HepG2 (cell line): ENCODE data around the gene KRTAP21-2. TPM values are rescaled to one million over a fixed set of nuclear protein-coding genes. Genes with fewer than 3 reads are reported as not detected.

Experiments used
- ATAC-seq: fragments of 200-7000 bp; cut with Tn5 transposase; 3 replicates; pipeline ENCODE4 v1.9.1; 2020; ENCODE audit warnings: mild to moderate bottlenecking, moderate library complexity
- Bru-seq: library from RNA; stranded (reverse); fragments of 400-500 nt; gene quantifications from one replicate; lab custom pipeline; 2021; lab: Mats Ljungman, UMichigan
- BruChase-seq, 2 experiments: library from RNA; stranded (reverse); fragments of 400-500 nt; gene quantifications; one replicate each; lab custom pipeline; 2021; lab: Mats Ljungman, UMichigan
- BruUV-seq: library from RNA; stranded (reverse); fragments of 400-500 nt; replicated peaks from 2 replicates; lab custom pipeline; 2021; lab: Mats Ljungman, UMichigan
- CTCF ChIA-PET: fragments of 300-600 bp; formaldehyde crosslinking; extraction: SDS; loops from one replicate; lab custom pipeline; 2021; ENCODE audit warnings: low total read pairs, inconsistent platforms, low intra/inter-chr PET ratio; lab: Yijun Ruan, JAX
- POLR2A ChIA-PET: fragments of 350-600 bp; sonication (Branson Sonifier 250); formaldehyde crosslinking; loops from one replicate; lab custom pipeline; 2020; ENCODE audit warnings: antibody characterized with exemption, inconsistent platforms; lab: Yijun Ruan, JAX
- DNase-seq: peaks from one replicate; pipeline ENCODE4 v3.0.0-alpha.2; 2015; ENCODE audit warnings: low spot score
- FAIRE-seq: peaks from 3 replicates; lab custom pipeline; 2011; peaks lifted over from hg19 to GRCh38; lab: Jason Lieb, UNC
- H2AFZ ChIP-seq: one replicate; pipeline ENCODE4 v1.6.1; 2011; ENCODE audit warnings: low read length, inconsistent platforms
- H3K27ac ChIP-seq: fragments of 300-600 bp; 3 replicates; pipeline ENCODE4 v1.8.0; 2011; ENCODE audit warnings: mixed run types, mild to moderate bottlenecking, mixed read lengths, low read length, inconsistent platforms; ENCODE audit not compliant: insufficient read depth; ENCODE audit errors: extremely low read length
- H3K27me3 ChIP-seq, 2 experiments: fragments of 200-600 bp in 1 of 2; 2 replicates in 1 of 2; 3 replicates in 1 of 2; pipeline versions ENCODE4 v1.6.0 to v1.8.0; 2011; ENCODE audit warnings: low read length in 2 of 2, mild to moderate bottlenecking in 2 of 2, moderate library complexity in 2 of 2, inconsistent platforms in 1 of 2; ENCODE audit not compliant: insufficient read depth in 2 of 2, control insufficient read depth in 1 of 2
- H3K36me3 ChIP-seq, 2 experiments: fragments of 200-600 bp in 1 of 2; replicated peaks in 1 of 2; 2 replicates in 1 of 2; 3 replicates in 1 of 2; pipeline versions ENCODE4 v1.5.1 to v1.8.0; 2011; ENCODE audit warnings: low read length in 2 of 2, inconsistent platforms in 1 of 2; ENCODE audit not compliant: insufficient read depth in 2 of 2, control insufficient read depth in 1 of 2
- H3K4me1 ChIP-seq: 2 replicates; pipeline ENCODE4 v1.5.1; 2012; ENCODE audit warnings: low read length, inconsistent platforms; ENCODE audit not compliant: insufficient read depth
- H3K4me2 ChIP-seq: 2 replicates; pipeline ENCODE4 v1.6.0; 2011; ENCODE audit warnings: low read depth, low read length, inconsistent platforms
- H3K4me3 ChIP-seq, 3 experiments: fragments of 200-600 bp in 1 of 3; sonication (generic), shearing (Covaris generic) in 1 of 3; replicated peaks in 1 of 3; 2 replicates each; pipeline ENCODE4 v1.5.1; 2011 to 2016; ENCODE audit warnings: low read length in 3 of 3, inconsistent platforms in 2 of 3, low read depth in 2 of 3, mild to moderate bottlenecking in 2 of 3, control low read depth in 1 of 3, mixed read lengths in 1 of 3; ENCODE audit not compliant: insufficient read depth in 1 of 3
- H3K79me2 ChIP-seq: one replicate; pipeline ENCODE4 v1.6.1; 2011; ENCODE audit warnings: low read length, inconsistent platforms; ENCODE audit not compliant: insufficient read depth
- H3K9ac ChIP-seq: 2 replicates; pipeline ENCODE4 v1.6.0; 2011; ENCODE audit warnings: mild to moderate bottlenecking, low read depth, low read length, inconsistent platforms; ENCODE audit not compliant: insufficient read depth
- H3K9me3 ChIP-seq: 2 replicates; pipeline ENCODE4 v1.5.1; 2012; ENCODE audit warnings: mild to moderate bottlenecking, low read length
- H4K20me1 ChIP-seq: 2 replicates; pipeline ENCODE4 v1.6.0; 2011; ENCODE audit warnings: inconsistent platforms, mild to moderate bottlenecking, low read length, moderate library complexity; ENCODE audit not compliant: insufficient read depth
- CBX2 ChIP-seq, 2 experiments: fragments of 200-600 bp in 1 of 2; sonication (generic); formaldehyde crosslinking in 1 of 2; IDR thresholded peaks; 2 replicates each; pipeline versions ENCODE4 v1.7.0 to v1.8.1; 2018 to 2022; ENCODE audit warnings: low read depth in 2 of 2, low read length in 1 of 2, mild to moderate bottlenecking in 1 of 2, missing genetic modification reagents in 1 of 2
- CENPT ChIP-seq: sonication (generic); formaldehyde crosslinking; IDR thresholded peaks from 2 replicates; pipeline ENCODE4 v1.8.0; 2022; ENCODE audit warnings: low read depth, mild to moderate bottlenecking, moderate library complexity, missing genetic modification reagents
- HNRNPK ChIP-seq: fragments of 200-400 bp; formaldehyde crosslinking; IDR thresholded peaks from 2 replicates; pipeline ENCODE4 v1.6.1; 2018; ENCODE audit warnings: low read length, low read depth, moderate library complexity, mild to moderate bottlenecking; ENCODE audit not compliant: poor library complexity, severe bottlenecking
- MAF1 ChIP-seq: sonication (generic); formaldehyde crosslinking; IDR thresholded peaks from 2 replicates; pipeline ENCODE4 v1.5.0; 2020; ENCODE audit warnings: missing genetic modification reagents, borderline replicate concordance
- MXD4 ChIP-seq: IDR thresholded peaks from 2 replicates; pipeline ENCODE4 v1.6.1; 2016; ENCODE audit warnings: mild to moderate bottlenecking, missing biosample characterization, missing genetic modification reagents
- PHF5A ChIP-seq: IDR thresholded peaks from one replicate; pipeline ENCODE4 v1.6.1; 2018; ENCODE audit warnings: low read depth, missing genetic modification reagents; ENCODE audit not compliant: unreplicated experiment
- RNF2 ChIP-seq: fragments of 450-650 bp; conservative IDR thresholded peaks from 2 replicates; pipeline ENCODE4 v1.6.1; 2016; ENCODE audit warnings: low read depth
- TP53 ChIP-seq: sonication (generic); formaldehyde crosslinking; conservative IDR thresholded peaks from 2 replicates; pipeline ENCODE4 v1.4.0; 2020; ENCODE audit warnings: missing genetic modification reagents
- ZNF10 ChIP-seq: sonication (generic); formaldehyde crosslinking; IDR thresholded peaks from 2 replicates; pipeline ENCODE4 v1.4.0; 2020; ENCODE audit warnings: mild to moderate bottlenecking, low read depth, missing genetic modification reagents, borderline replicate concordance
- ZNF382 ChIP-seq: sonication (generic); formaldehyde crosslinking; IDR thresholded peaks from 2 replicates; pipeline ENCODE4 v1.5.0; 2020; ENCODE audit warnings: missing genetic modification reagents, mild to moderate bottlenecking, borderline replicate concordance
- ZNF703 ChIP-seq: sonication (generic); formaldehyde crosslinking; IDR thresholded peaks from 2 replicates; pipeline ENCODE4 v1.5.1; 2020; ENCODE audit warnings: missing genetic modification reagents, mild to moderate bottlenecking, moderate library complexity, borderline replicate concordance
- in situ Hi-C: cut with HindIII; loops from 2 replicates; pipeline ENCODE4 v1.10.0; 2017; ENCODE audit warnings: low pct_unique_long_range_greater_than_20kb; ENCODE audit not compliant: extremely low pct_ligation_motif_present
- intact Hi-C: fragments of 100-400 bp; cut with micrococcal nuclease; formaldehyde crosslinking; loops from one replicate; pipeline ENCODE4 v1.10.0; 2022; ENCODE audit not compliant: unreplicated experiment
- long read RNA-seq, 2 experiments: library from RNA in 1 of 2; library from polyadenylated mRNA in 1 of 2; stranded (forward) in 1 of 2; unstranded in 1 of 2; transcript quantifications; one replicate each; pipeline ENCODE4 v2.0.0, GENCODE V29; 2019 to 2022
- polyA minus RNA-seq, 3 experiments: library from RNA; depleted of rRNA, polyadenylated mRNA; stranded (reverse); fragments of >200 nt; gene quantifications; 2 replicates each; pipeline ENCODE4 v1.2.3, GENCODE V29; 2011; ENCODE audit warnings: low replicate concordance in 1 of 3
- polyA plus RNA-seq, 8 experiments: library from polyadenylated mRNA; depleted of rRNA in 3 of 8; stranded (reverse) in 7 of 8; unstranded in 1 of 8; fragments of >200 nt; fragmentation: Illumina TruSeq in 4 of 8; extraction: Trizol in 4 of 8; gene quantifications; 2 replicates each; pipeline versions ENCODE4 v1.2.1 to v1.2.3, GENCODE V29; 2011 to 2016; ENCODE audit warnings: low read depth in 4 of 8, missing spikeins in 1 of 8, mixed read lengths in 1 of 8; ENCODE audit not compliant: insufficient read depth in 1 of 8
- total RNA-seq, 5 experiments: library from RNA; depleted of rRNA; stranded (reverse); fragments of >200 nt; fragmentation: Illumina TruSeq; extraction: Trizol; gene quantifications; 2 replicates each; pipeline ENCODE4 v1.2.3, GENCODE V29; 2016; ENCODE audit warnings: low read depth in 1 of 5

The KRTAP21-2 gene
- not detected in 2 replicates for total RNA-seq (2016; rRNA removed; fragmentation: Illumina TruSeq; extraction: Trizol)
- total RNA-seq (2016; cell fraction: cytosol; rRNA removed; fragmentation: Illumina TruSeq; extraction: Trizol; ENCODE audit: low read depth), result not detected in 2 replicates
- total RNA-seq (2016; cell fraction: insoluble cytoplasmic fraction; rRNA removed; fragmentation: Illumina TruSeq; extraction: Trizol), result not detected in 2 replicates
- total RNA-seq (2016; cell fraction: membrane; rRNA removed; fragmentation: Illumina TruSeq; extraction: Trizol), result not detected in 2 replicates
- total RNA-seq (2016; cell fraction: nucleus; rRNA removed; fragmentation: Illumina TruSeq; extraction: Trizol), result not detected in 2 replicates
- polyA plus RNA-seq (2011; rRNA removed), result not detected in 2 replicates
- not detected in 2 replicates for polyA plus RNA-seq (2011; cell fraction: cytosol; rRNA removed)
- not detected in 2 replicates for polyA plus RNA-seq (2011; cell fraction: nucleus; rRNA removed)
- polyA plus RNA-seq (2012), result not detected in 2 replicates
- not detected in 2 replicates for polyA plus RNA-seq (2016; cell fraction: cytosol; fragmentation: Illumina TruSeq; extraction: Trizol; ENCODE audit: low read depth)
- polyA plus RNA-seq (2016; cell fraction: insoluble cytoplasmic fraction; fragmentation: Illumina TruSeq; extraction: Trizol; ENCODE audit: low read depth), result not detected in 2 replicates
- not detected in 2 replicates for polyA plus RNA-seq (2016; cell fraction: membrane; fragmentation: Illumina TruSeq; extraction: Trizol; ENCODE audit: low read depth)
- not detected in 2 replicates for polyA plus RNA-seq (2016; cell fraction: nucleus; fragmentation: Illumina TruSeq; extraction: Trizol; ENCODE audit: insufficient read depth, low read depth)
- polyA minus RNA-seq (2011; rRNA and poly(A)+ RNA removed; ENCODE audit: low replicate concordance), result not detected in 2 replicates
- not detected in 2 replicates for polyA minus RNA-seq (2011; cell fraction: cytosol; rRNA and poly(A)+ RNA removed)
- polyA minus RNA-seq (2011; cell fraction: nucleus; rRNA and poly(A)+ RNA removed), result not detected in 2 replicates
- not detected for Bru-seq, nascent RNA
- not detected for BruChase-seq, experiment 1, labeled RNA remaining after a 6-hour chase
- not detected for BruChase-seq, experiment 2, labeled RNA remaining after a 2-hour chase
- long read RNA-seq, experiment 1, result 0 reads
- long read RNA-seq, experiment 2, result 0 reads

GRCh38 chr21:30747159-30747558 is at the start of gene KRTAP21-2:
TSS of gene KRTAP21-2 (minus strand) at chr21:30747259. CDS start at chr21:30747202, 57 bp downstream.
- CTCF ChIA-PET, result no interaction called here
- no peak for ATAC-seq
- Histone ChIP-seq H3K79me2 (no peaks in the 10 kb centered on the region), H4K20me1 (no peaks in the 10 kb centered on the region), H3K4me1 (no peaks in the 10 kb centered on the region), H3K27ac (no peak within 1 kb of the TSS), H3K4me2 (no peak within 1 kb of the TSS), H3K27me3 (no peaks in the 10 kb centered on the region), H2AFZ (no peak within 1 kb of the TSS), H3K36me3 (no peaks in the 10 kb centered on the region), H3K9me3 (peaks cover 87% of the 10 kb centered on the region), H3K4me3 (no peak within 1 kb of the TSS), H3K9ac (no peak within 1 kb of the TSS)
- no peak for FAIRE-seq
- POLR2A ChIA-PET, result no interaction called here
- intact Hi-C loops, result no loop called here
- DNase-seq, result no peak
- no TSS peak for BruUV-seq
- TF ChIP-seq ZNF703 (CRISPR knock-in tag) (no peak), MAF1 (CRISPR knock-in tag) (no peak), CBX2 (IDR thresholded peaks at IDR 0.05; ENCODE audit: low read depth, low read length) (no peak), CBX2 (CRISPR knock-in tag; IDR thresholded peaks at IDR 0.05; ENCODE audit: low read depth) (no peak), ZNF10 (CRISPR knock-in tag) (no peak), CENPT (CRISPR knock-in tag) (no peak), TP53 (no peak), HNRNPK (no peak), MXD4 (CRISPR knock-in tag) (no peak), ZNF382 (no peak), PHF5A (CRISPR knock-in tag) (no peak), RNF2 (no peak)
- in situ Hi-C loops, result no loop called here
